GM18520 (cell line): ENCODE measurements around the gene PITRM1.
"Not testable (repeated sequence)": the region's sequence is repeated elsewhere in the genome, so short reads cannot be mapped to it uniquely, and the experiment has no call there.

Experiments used
- ATAC-seq: cut with Tn5 transposase; IDR thresholded peaks from one replicate; pipeline ENCODE4 v1.9.1; 2021; ENCODE audit not compliant: unreplicated experiment

Gene PITRM1, protein sequence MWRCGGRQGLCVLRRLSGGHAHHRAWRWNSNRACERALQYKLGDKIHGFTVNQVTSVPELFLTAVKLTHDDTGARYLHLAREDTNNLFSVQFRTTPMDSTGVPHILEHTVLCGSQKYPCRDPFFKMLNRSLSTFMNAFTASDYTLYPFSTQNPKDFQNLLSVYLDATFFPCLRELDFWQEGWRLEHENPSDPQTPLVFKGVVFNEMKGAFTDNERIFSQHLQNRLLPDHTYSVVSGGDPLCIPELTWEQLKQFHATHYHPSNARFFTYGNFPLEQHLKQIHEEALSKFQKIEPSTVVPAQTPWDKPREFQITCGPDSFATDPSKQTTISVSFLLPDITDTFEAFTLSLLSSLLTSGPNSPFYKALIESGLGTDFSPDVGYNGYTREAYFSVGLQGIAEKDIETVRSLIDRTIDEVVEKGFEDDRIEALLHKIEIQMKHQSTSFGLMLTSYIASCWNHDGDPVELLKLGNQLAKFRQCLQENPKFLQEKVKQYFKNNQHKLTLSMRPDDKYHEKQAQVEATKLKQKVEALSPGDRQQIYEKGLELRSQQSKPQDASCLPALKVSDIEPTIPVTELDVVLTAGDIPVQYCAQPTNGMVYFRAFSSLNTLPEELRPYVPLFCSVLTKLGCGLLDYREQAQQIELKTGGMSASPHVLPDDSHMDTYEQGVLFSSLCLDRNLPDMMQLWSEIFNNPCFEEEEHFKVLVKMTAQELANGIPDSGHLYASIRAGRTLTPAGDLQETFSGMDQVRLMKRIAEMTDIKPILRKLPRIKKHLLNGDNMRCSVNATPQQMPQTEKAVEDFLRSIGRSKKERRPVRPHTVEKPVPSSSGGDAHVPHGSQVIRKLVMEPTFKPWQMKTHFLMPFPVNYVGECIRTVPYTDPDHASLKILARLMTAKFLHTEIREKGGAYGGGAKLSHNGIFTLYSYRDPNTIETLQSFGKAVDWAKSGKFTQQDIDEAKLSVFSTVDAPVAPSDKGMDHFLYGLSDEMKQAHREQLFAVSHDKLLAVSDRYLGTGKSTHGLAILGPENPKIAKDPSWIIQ

GRCh38 chr10:3172446-3173170, at the start of gene PITRM1:
PITRM1 (minus strand) TSS chr10:3172782; CDS start chr10:3172772, 10 bp downstream.
- peak; percentile 97 for ATAC-seq

DNA sequence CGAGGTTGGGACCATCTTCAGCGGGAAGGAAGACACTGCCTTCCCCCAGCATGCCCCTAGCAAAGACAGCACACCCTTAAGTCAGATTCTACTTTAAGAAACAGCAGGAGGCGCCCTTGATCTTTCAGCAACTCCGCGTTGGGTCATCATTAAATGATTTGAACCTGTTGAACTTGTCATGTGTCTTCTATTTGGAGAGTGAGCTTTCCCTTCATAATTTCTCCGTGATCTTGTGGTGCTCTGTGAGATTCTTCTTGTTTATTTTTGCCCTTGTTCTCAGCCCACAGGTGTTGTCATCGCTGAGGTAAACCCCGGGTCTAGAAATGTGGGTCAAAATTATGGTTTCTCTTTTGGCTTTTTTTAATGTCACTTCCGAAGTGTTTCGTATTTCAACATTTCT, 49.5 kb upstream of the PITRM1 start:
- no peak for ATAC-seq

DNA sequence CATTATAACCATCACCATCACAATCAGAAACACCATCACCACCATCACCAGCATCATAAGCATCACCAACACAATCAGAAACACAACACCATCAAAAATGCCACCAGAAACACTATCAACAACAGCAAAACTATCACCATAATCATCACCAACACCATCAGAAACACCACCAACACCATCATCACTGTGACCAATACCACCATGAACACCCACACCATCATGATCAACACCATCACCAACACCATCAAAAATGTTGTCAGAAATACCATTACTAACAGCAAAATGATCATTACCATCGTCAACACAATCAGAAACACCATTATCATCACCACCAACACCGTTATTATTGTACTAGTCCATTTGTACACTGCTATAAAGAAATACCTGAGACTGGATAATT, 49.0 kb upstream of the PITRM1 start:
- ATAC-seq = not testable (repeated sequence)

DNA sequence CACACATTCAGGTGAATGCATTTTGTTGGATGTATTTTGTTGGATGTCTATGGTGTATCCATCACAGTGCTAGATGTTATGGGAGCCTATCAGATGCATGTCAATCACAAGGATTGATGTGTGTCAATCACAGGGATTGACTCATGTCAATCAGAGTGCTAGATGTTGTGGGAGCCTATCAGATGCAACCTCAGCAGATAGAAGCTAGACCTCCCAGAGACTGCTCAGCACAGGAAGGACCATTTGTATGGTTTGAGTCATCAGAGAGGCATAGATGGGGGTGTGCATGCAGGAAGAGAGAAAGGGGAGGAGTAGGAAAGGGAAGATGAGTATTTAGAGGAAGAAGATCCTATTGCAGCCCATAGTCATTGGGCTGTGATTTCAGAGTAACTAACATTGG, 48.3 kb upstream of the PITRM1 start:
- ATAC-seq = no peak

GRCh38 chr10:3219021-3219628, 46.5 kb upstream of the PITRM1 start:
- ATAC-seq = not testable (repeated sequence)

GRCh38 chr10:3217853-3218252, 45.3 kb upstream of the PITRM1 start:
- no peak for ATAC-seq

- ATAC-seq = no peak
These were observed 44.7 kb upstream of the PITRM1 start for GRCh38 chr10:3217301-3217700.

DNA sequence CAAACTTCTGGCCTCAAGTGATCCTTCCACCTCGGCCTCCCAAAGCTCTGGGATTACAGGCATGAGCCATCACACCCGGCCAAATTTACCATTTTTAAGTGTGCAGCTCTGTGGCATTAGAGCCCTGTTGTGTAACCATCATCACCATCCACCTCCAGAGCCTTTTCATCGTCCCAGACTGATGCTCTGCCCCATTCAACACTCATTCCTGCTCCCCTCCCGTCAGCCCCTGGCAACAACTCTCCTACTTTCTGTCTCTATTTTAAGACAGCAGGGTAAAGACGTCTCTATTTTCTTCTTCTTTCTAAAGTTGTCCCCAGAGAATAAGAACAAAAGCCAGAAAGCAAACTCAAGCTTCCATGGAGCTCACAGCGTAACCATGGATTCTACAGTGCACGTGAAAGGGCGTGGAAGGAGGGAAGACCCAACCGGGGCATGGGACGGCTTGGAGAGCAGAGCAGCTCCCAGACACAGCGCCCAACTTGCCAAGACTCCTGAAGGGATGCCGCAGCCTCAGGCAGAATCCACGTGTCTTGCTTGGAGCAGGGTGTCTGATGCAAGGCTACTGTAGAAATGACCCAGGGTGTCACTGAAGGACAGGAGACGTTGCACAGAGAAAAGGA, 42.7 kb upstream of the PITRM1 start:
- no peak for ATAC-seq

- no peak for ATAC-seq
These were observed 41.4 kb upstream of the PITRM1 start for GRCh38 chr10:3213758-3214515.

- ATAC-seq = no peak
These were observed 40.6 kb upstream of the PITRM1 start for GRCh38 chr10:3213208-3213607.

DNA sequence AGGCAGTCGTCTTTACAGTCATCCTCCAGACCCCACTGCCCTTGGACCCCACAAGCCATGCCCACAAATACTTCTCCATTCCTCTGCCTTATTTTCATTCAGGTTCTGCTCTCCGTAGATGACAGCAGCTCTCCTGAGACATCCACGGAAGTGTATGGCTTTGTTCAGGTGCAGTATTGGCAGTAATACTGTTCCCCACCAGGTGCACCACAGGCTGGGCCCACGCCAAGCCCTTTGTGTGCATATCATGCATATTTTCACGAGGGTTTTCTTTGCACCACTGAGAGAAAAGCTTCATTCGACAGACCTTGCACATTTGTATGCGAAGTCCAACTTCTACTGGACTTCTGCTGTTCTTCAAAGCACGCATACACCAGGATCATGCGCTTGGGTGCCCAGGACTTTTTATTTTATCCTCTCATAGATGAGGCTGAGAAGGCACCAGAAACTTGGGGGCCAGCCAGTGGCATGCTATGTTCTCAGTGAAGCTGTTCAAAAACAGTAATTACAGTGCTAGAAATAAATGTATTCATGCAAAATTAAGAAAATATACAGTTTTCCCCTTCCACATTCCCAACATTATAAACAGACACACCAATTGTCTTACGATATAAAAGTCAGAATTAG, 37.8 kb upstream of the PITRM1 start:
- ATAC-seq = no peak

- ATAC-seq = no peak
These were observed 36.2 kb upstream of the PITRM1 start for GRCh38 chr10:3208481-3209406.

DNA sequence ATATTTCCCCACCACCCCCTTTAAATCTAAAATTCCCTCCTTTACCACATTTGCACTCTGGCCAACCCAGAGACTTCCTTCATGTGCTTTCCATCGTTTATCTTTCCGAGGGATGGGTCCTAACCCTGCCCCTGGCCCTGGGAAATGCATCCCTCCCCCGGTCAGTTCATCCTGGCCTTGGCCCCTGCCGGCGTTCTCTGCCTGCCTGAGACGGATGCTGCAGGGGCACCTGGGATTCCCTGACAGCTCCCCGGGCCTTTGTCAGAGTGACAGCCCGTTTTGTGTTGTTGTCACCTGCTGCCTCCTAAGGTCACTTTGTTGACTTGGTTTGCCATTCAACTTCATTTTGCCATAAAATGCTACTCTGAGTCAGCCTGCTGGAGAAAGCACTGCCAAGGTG, 34.8 kb upstream of the PITRM1 start:
- no peak for ATAC-seq

GRCh38 chr10:3206511-3207157, 34.1 kb upstream of the PITRM1 start:
- ATAC-seq = no peak

DNA sequence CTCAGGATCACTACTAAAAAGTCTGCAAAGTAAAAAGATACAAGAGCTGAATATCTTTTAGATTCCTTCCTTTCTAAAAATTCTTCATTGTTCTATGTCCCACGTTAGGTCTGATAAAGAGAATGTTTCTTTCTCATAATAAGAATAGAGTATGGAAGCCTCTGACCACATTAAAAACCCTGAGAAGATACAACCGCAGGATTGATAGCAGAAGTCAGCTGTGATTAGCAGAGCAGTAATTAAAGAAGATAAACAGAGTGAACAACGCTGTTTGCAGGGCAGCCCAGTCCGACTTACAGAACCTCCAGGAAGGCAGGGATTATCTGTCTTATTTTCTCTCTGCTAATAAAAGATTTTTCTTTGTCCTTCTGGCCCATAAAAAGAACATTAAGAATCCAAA, 31.4 kb upstream of the PITRM1 start:
- no peak for ATAC-seq

- ATAC-seq = no peak
These were observed 30.6 kb upstream of the PITRM1 start for GRCh38 chr10:3203016-3203811.

DNA sequence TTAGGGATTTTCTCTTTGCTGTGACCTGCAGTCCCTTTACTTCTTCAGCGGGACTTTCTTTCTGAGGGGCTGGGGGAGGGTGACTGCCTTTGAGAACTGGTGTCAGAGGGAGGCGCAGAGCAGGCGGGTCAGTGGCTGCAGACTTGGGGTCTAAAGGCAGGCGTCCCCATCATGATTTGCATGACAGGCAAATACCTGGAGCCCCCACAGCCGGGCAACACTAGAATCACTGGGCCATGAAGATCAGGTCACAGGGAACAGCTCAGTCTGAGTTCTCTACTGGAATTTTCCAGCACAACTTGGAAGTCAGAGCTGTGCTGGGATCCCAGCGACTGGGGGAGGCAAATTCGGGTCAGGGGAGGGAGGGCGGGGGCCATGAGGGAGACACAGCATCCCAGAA, 29.2 kb upstream of the PITRM1 start:
- ATAC-seq = no peak
